ENCODE measurements around the gene PRKAR1B.

Gene PRKAR1B

DNA sequence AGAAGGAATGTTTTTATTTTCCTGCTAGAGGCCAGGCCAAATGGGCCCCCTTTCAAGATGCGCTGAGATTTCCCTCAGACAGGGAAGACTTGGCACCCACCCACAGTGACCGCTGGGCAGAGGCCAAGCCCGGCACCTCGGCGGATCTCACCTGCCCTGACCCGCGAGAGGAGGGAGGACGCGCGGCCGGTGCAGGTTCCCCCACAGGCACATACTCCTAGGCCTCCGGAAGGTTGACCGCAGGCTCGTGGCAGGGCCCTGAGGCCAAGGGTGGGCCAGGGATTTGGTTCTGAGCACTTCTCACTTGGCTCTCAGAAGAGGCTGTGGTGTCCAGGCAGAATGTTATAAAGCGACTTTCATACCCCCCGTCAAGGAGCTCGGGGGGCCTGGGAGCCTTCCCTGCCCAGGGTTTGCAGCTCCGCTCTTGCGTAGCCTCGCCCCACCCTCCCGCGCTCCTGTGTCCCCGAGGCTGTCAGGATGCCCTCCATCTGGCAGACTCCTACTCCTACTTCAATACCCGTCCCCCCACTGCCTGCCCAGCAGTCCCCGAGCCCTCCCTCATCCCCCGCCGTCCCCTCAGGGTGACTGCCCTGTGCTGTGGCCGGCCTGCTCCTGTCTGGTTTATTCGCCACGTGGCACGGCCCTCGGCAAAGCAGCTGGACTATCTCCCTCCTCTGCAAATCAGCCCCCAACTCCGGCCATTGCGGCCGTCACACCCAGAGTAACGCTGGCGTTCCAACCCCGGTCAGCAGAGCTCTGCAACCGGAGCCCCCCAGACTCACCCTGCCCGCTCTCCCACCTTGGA is 156.9 kb downstream of the PRKAR1B start:
- no peak for DNase-seq (ENCODE audit: low read depth)

DNA sequence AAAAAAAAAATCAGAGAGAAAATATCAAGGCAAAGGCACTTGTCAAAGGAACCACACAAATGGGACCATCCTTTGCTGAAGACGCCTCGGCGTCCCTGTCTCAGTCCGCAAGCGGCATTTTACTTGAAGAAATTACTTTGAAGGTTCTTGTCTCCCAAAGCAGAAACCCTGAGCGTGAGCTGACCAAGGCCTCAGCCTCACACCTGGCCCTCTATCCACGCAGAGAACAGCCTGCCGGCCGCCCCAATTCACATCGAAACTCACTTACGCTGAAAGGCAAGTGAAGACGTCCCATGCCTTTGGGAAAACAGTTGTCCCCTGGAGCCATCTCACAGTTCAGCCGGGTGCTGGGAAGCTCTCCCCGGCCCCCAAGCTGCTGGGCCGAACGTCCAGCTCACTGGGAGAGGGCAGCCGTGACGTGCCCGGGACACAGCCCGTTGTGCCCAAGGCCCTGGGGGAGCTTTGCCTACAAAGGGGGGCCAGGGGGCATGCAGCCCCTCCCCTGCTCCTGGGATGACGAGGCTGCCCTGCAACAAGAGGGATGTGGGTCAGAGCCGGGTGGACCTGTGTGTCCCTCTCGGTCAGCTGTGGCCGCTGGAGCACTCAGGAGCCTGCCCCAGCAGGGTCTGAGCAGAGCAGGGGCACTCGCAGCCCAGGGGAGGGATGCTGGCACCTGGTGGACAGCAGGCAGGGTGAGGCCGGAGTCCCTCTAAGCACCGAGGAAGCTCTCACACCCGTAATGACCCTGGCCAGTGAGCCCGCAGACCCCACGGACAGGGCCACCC is 157.8 kb downstream of the PRKAR1B start:
- DNase-seq (ENCODE audit: low read depth): no peak

DNA sequence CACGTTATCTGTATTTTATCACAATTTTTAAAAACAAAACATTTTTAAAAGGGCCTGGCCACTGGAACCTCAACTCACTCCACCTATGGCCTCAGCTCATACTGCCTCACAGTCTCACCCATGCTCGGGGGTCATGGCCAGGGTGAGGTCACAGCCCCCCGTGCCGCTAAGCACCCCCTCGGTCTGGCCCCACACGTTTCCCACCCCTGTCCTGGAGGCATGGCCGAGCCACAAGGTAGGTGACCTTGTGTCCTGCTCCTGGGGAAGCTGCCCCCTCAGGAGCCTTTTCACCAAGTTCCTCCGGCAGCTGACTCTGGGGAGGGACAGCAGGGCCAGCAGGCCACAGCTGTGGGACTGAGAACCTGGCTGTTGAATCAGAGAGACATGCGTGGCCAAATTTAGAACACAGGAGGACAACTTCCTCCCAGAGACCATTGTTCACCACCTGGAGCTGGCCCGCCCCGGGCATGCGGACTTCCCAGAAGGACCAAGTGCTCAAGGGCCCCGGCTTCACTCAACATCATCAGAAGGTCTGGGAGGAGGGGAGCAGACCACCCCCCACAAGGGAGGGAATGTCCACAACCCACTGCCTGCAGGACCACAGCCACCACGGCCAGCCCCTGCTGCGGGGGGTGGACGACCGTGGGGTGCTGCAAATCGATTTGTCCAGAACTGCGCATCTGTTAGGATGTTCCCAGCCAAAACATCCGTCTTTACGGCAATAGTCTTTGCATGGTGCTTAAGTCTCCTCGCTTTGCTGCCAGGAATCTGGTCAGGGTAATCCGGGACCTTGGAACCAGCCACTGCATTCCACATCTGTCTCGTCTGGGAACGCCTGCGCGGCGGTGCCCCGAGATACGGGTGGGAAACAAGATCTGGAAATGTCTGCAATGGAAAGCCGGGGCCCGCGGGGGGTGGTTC is 158.8 kb downstream of the PRKAR1B start:
- no peak for DNase-seq (ENCODE audit: low read depth)

DNA sequence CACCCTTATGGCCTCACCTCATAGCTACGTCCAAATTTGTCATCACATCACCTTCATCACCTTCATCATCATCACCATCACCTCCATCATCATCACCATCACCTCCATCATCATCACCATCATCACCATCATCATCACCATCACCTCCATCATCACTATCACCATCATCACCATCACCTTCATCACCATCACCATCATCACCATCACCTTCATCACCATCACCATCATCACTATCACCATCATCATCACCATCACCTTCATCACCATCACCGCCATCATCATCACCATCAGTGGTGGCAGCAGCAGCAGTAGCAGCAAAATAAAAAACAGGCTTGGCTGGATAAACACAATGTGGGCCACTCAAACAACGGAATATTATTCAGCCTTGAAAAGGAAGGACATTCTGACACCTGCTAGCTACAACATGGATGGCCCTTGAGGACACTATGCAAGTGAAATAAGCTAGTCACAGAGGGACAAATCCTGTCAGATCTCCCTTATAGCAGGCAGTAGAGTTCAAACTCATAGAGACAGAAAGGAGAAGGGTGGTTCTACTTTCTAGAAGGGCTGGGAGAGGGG is 159.7 kb downstream of the PRKAR1B start:
- DNase-seq (ENCODE audit: low read depth): no peak

DNA sequence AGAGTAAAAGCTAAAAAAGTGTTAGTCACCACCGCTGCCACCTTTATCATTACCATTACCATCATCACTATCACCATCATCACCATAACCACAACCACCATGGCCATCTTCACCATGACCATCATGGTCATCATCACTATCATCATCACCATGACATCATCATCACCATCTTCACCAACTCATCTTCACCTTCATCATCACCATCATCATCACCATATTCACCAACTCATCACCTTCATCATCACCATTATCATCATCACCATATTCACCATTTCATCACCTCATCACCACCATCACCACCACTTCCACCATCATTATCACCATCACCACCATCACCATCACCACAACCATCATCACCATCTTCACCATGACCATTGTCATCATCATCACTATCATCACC is 161.0 kb downstream of the PRKAR1B start:
- no peak for DNase-seq (ENCODE audit: low read depth)

DNA sequence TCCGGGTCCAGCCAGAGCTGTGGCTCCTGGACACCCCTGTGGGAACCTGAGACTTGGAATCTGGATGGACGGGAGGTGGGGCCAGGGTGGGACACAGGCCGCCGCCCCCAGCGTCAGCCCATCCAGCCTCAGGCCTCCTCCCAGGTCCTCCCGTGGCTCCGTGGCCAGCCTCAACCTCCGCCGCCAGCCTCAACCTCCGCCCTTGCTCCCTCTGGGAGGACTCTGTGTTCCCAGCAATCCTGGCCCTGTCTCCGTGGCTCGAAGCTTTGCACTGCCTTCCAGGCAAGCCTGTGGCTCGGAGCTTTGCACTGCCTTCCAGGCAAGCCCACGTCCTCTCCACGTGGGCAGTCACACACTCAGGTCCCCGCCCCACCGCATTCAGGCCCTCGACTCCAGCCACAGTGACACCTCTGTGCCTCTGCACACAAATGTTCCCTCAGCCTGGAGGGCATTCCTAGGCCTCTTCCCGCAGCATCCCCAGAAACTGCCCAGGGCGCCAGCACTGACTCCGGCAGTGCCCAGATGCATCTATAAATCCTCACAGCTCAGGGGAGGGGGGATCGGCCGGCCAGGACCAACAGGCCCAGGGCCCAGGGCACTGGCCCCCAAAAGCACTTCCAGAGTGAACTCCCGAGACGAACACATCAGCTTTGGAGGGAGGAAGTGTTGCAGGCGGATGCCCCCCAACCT is 162.8 kb downstream of the PRKAR1B start:
- DNase-seq (ENCODE audit: low read depth): no peak

DNA sequence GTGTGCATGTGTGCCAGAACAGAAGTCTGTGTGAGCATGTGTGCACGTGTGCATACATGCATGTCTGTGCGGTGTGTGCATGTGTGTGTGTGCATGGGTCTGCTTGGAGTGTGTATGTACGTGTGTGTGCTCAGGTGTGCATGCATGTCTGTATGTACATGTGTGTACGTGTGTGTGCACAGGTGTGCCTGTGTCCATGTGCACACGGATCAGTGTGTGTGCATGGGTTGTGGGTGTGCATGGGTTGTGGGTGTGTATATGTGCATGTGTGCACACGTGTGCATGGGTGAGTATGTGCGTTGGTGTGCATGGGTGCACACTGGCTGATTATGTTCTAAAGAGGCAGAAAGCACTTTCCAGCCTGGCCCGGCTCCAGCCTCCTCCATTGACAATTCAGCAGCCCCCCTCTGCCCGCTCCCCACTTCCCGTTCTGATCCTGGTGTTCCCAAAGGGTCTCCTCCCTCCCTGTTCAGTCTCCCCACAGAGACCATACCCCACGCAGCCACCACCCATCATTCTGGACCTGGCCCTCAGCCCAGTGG is 163.4 kb downstream of the PRKAR1B start:
- no peak for DNase-seq (ENCODE audit: low read depth)

DNA sequence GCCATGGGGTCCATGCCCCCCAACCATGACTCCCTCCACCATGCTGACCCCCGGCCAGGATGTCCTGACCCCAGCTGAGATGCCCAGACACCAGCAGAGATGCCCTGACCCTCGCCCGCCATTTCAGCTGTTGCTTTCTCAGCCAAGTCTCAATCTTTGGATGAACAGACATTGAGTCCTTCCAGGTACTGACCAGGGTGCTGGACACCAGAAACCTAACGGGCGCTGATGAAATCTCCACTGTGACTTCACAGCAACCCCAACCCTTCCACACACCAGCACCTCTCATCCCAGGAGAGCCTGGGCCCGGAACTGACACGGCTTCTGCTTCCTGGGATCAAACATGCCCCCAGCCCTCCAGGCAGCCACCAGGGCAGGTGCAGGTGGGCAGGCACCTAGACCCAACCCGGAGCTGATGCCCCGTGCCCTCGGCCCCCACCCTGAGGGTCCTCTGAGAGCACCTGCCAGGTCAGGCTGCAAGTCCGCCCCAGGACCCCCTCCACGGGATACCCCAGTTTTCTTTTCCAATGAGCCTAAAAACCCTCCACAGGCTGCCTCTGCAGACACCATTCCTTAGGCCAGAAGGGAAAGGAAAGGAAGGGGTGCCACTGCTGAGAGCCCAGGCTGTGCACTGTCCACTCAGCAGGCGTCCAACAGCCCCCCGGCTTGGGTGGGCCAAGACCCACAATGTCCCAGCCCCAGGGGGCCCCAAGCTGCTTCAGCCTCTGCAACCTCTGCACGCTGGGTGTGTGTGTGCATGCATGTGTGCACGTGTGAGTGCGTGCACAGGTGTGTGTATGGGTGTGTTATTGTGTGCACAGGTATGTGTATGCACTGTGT is 164.1 kb downstream of the PRKAR1B start:
- no peak for DNase-seq (ENCODE audit: low read depth)

DNA sequence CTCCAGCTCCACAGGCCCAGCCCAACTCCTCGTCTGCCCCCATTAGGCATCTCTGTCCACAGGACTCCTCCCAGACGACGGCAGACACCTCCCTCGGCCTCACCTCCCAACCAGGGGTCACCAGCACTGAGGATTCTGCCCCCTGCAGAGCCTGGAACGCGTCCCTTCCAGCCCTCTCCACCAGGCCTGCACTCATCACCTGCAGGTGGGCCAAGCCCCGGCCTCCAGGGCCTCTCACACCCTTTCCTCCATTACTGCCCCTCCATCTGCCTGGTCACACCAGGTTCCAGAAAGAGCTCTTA is 164.8 kb downstream of the PRKAR1B start:
- DNase-seq (ENCODE audit: low read depth): no peak

DNA sequence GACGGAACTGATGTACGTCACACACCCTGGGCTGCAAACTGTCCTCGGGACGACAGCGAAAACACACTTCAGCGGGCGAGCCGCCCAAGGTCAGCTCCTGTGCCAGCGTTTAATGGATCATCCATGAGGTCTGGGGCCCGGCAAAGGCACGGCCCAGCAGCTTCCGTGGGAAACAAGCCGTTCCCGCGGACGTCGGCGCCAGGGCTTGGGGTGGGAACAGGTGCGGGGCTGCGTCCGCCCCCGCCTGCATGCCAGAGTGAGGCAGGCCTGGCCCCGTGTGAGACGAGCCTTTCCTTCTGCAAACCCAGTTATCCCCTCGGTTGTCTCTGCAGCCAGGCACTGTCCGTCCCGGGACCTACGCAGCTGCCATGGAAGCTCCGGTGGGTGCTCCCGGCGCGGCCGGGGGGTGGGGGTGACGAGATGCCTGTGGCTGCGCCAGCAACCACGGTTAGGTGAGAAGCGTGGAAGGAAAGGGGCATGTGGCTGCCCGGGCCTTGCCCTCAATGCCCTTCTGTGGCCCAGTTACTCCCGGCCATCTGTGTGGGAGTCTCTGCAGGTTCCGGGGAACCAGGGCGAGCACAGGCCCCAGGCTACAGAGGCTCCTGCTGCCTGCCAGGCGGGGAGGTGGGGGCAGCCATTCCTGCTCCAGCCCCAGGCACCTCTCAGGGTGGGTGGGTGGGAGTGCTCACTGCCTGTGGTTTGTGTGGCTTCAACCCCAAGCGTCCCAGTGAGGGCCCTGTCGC is 165.3 kb downstream of the PRKAR1B start:
- no peak for DNase-seq (ENCODE audit: low read depth)

DNA sequence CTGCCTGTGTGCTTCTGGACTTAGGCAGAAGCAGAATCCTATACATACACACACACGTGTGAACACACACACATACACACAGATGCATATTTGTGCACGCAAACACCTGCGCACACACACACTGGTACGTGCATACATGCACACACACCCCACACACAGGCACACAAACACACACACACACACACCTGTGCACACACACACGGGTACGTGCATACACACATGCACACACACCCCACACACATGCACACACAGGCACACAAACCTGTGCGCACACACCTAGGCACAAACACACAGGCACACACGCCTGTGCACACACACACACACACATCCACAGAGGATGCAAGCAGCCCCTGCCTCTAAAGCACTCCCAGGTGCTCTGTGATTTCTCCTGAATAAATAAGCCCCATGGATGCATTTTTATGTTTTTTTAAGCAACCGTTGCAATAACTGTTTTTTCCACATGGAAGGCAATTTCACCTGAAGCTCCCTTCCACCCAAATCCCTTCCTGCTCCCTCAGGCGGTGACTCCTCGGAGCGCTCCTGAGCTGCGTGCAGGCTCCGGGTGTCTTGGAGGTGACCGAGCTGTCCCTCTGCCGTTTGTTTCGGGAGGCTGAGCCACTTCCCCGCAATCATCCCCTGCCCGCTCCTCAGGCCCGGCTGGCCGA is 166.0 kb downstream of the PRKAR1B start:
- no peak for DNase-seq (ENCODE audit: low read depth)

DNA sequence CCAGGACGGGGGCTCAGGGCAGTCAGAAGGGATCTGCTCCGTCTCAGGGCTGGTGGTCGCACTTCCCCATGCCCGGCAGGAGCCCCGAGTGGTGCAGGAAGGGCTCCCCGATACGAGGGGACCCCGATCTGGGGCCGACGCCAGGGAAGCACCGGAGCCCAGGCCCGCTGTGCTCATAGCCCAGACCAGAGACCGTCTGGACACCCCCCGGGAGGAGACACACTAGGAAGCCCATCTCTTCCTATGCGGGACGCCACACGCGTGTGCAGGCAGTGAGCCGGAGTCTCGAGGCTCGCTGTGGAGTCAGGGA is 167.7 kb downstream of the PRKAR1B start:
- no peak for DNase-seq (ENCODE audit: low read depth)

DNA sequence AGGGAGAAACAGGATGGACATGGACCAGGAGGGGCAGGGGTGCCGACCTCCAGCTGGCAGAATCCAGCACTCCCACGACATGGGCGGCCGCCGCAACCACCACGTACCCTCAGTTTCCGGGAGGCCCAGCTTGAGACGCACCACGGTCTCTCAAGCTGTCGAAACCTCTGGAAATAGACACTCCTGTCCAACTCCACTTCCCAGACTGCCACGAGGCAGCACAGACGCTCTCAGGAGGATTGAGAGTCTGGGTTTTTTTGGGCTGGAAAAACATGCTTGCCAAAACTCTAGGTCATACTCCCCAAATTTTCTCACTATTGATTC is 169.6 kb downstream of the PRKAR1B start:
- DNase-seq (ENCODE audit: low read depth): no peak

DNA sequence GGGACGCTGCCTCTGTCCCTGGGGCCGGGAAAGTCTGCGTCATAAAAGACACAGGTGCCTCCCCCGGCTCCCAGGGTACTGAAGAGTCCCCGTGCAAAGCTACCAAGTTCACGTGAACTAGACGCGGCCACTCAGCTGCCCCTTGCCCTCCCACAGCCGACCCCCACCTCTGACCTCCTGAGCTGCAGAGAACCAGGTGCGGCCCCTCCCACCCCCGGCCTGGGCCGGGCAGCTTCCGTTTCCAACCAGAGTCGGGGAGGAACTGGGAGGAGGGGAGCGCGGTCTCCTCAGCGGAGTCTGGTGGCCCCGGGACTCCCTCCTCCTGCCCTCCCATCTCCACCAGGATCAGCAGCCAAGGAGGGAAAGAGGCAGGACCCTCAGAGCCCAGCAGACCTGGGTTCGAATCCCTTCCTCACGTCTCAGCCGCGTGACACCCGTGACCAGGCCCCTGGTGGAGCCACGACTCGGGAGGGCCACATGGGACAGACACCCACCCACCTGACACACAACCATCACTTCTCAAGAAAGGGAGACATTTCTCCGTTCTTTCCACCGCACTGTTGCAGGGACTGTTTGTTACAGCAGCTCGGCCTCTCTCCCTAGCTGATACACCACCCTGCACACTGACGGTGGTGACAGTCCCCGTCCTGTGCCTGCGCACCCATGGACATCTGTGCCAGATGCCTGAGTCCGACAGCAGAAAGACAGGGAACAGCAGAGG is 170.1 kb downstream of the PRKAR1B start:
- no peak for DNase-seq (ENCODE audit: low read depth)

DNA sequence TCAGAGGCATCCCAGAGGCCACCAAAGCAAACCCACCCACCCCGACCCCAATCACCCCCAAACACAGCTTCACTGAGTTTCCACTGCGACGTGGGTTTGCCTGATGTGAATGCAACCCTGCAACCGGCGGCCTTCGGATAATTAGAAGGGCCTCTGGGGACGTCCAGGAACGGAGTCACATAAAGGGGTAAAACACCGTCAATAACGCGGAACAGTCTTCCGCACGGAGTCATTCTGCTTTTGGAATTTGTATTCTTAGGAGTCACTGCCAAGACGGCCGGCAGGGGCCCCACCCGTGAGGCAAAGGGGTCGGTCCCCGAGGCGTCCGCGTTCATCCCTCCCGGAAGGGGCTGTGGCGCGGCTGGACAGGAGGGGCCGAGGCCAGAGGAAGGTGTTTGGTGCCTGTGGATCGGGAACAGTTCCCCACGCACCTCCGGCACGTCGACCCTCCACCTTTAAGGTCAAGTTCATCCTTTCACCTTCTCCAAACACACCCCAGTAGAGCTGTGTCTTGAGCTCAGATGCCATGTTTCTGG is 170.7 kb downstream of the PRKAR1B start:
- DNase-seq (ENCODE audit: low read depth): no peak

DNA sequence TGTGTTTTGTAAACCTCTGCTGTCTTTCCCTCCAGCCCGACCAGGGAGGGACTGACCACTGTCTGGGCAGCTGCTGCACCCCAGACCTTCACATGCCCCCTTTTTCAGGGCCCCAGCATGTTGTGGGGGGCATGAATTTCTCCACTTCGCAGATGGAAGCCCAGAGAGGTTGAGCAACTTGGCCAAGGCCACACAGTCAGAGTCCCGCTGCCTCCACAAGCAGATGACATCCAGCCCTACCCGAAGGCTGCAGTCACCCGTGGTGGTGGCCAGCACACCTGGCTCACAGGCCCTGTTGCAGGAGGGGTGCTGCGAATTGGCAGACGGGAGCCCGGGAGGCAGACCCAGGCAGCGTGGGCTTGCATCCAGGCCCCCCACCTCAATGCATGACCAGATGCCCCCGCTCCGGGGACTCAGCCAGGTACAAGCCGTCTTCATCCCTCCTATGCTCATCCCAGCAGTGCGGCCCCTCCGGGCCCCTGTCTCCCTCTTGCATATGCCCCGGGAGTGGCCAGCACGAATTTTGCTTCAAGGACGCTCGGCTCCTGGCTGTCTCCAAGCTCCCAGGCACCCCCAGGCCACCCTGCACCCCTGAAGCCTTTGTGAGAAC is 171.4 kb downstream of the PRKAR1B start:
- no peak for DNase-seq (ENCODE audit: low read depth)

DNA sequence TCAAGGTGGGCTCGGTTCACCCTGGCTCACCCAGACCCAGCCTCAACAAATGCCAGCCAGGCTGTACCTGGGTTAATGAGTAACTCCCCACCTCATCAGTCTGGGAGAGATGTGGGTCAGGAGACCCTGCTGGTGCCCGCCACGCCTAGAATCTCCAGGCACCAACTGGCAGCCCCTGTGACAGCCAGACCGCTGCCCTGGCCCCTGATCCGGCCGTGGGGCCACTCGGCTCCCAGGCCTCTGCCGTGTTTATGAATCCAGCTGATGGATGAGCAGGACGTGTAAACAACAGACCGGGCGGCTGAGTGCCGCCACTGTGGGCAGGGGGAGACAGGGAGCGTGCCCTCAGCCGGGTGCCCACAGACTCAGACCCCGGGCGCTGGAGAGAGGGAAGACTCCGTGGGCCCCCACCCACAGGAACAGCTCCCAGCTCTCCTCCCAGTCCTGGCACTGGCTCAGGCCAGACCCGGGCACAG is 173.4 kb downstream of the PRKAR1B start:
- DNase-seq (ENCODE audit: low read depth): no peak

Measured in stimulated activated CD8-positive, alpha-beta memory T cell treated with anti-CD3 and anti-CD28 coated beads, Interleukin-12 subunit alpha, Interleukin-12 subunit beta, amount 100 ng/mL, for 4 hours (primary cell).